Measurements from ENCODE around the gene CNTN4.

The CNTN4 gene

GRCh38 chr3:2643606-2644005 is 544.9 kb downstream of the CNTN4 start:
- peaks cover 4% of the 10 kb centered on the region for H3K9me3 Mint-ChIP-seq
- H3K36me3 Mint-ChIP-seq (ENCODE audit: low read depth) = no peaks in the 10 kb centered on the region
- no peak overlapping the region for H3K27ac Mint-ChIP-seq
- no peaks in the 10 kb centered on the region for H3K4me1 Mint-ChIP-seq
- no peak overlapping the region for H3K4me3 Mint-ChIP-seq
- no peak for DNase-seq
- peaks cover 3% of the 10 kb centered on the region for H3K27me3 Mint-ChIP-seq (ENCODE audit: low read depth, poor library complexity)
- no peak for TF ChIP-seq CTCF (IDR thresholded peaks at IDR 0.05)

GRCh38 chr3:2645001-2645400 is 546.3 kb downstream of the CNTN4 start:
- no peak for TF ChIP-seq CTCF (IDR thresholded peaks at IDR 0.05)
- H3K4me3 Mint-ChIP-seq = no peak overlapping the region
- H3K4me1 Mint-ChIP-seq = no peaks in the 10 kb centered on the region
- peaks cover 15% of the 10 kb centered on the region for H3K9me3 Mint-ChIP-seq
- no peaks in the 10 kb centered on the region for H3K36me3 Mint-ChIP-seq (ENCODE audit: low read depth)
- DNase-seq = no peak
- no peak overlapping the region for H3K27ac Mint-ChIP-seq
- H3K27me3 Mint-ChIP-seq (ENCODE audit: low read depth, poor library complexity) = peaks cover 3% of the 10 kb centered on the region

- DNase-seq = no peak
- Mint-ChIP-seq H3K27ac (no peak overlapping the region), H3K9me3 (peaks cover 20% of the 10 kb centered on the region), H3K4me3 (no peak overlapping the region), H3K4me1 (no peaks in the 10 kb centered on the region), H3K36me3 (ENCODE audit: low read depth) (no peaks in the 10 kb centered on the region), H3K27me3 (ENCODE audit: low read depth, poor library complexity) (no peaks in the 10 kb centered on the region)
- TF ChIP-seq CTCF (IDR thresholded peaks at IDR 0.05) = no peak
Observed at GRCh38 chr3:2650746-2651145, 552.1 kb downstream of the CNTN4 start.

GRCh38 chr3:2652386-2652785 is 553.7 kb downstream of the CNTN4 start:
- Mint-ChIP-seq H3K4me3 (no peak overlapping the region), H3K27me3 (ENCODE audit: low read depth, poor library complexity) (no peaks in the 10 kb centered on the region), H3K9me3 (peaks cover 20% of the 10 kb centered on the region), H3K4me1 (no peaks in the 10 kb centered on the region), H3K36me3 (ENCODE audit: low read depth) (no peaks in the 10 kb centered on the region), H3K27ac (no peak overlapping the region)
- TF ChIP-seq CTCF (IDR thresholded peaks at IDR 0.05) = no peak
- no peak for DNase-seq

GRCh38 chr3:2653706-2654105 is 555.0 kb downstream of the CNTN4 start:
- H3K4me3 Mint-ChIP-seq = no peak overlapping the region
- no peaks in the 10 kb centered on the region for H3K27me3 Mint-ChIP-seq (ENCODE audit: low read depth, poor library complexity)
- H3K36me3 Mint-ChIP-seq (ENCODE audit: low read depth) = no peaks in the 10 kb centered on the region
- no peak overlapping the region for H3K27ac Mint-ChIP-seq
- no peak for TF ChIP-seq CTCF (IDR thresholded peaks at IDR 0.05)
- H3K9me3 Mint-ChIP-seq = peaks cover 14% of the 10 kb centered on the region
- DNase-seq = no peak
- no peaks in the 10 kb centered on the region for H3K4me1 Mint-ChIP-seq

- no peak for DNase-seq
- no peaks in the 10 kb centered on the region for H3K27me3 Mint-ChIP-seq (ENCODE audit: low read depth, poor library complexity)
- H3K4me3 Mint-ChIP-seq = no peak overlapping the region
- no peaks in the 10 kb centered on the region for H3K36me3 Mint-ChIP-seq (ENCODE audit: low read depth)
- no peak for TF ChIP-seq CTCF (IDR thresholded peaks at IDR 0.05)
- no peaks in the 10 kb centered on the region for H3K4me1 Mint-ChIP-seq
- no peak overlapping the region for H3K27ac Mint-ChIP-seq
- H3K9me3 Mint-ChIP-seq = peaks cover 5% of the 10 kb centered on the region
Observed at GRCh38 chr3:2655229-2655701, 556.6 kb downstream of the CNTN4 start.

All from nephron progenitor cell (in vitro differentiated cells).